Astrocyte (in vitro differentiated cells and primary cell): ENCODE measurements around the gene ARHGAP19. TPM values are rescaled to one million over a fixed set of nuclear protein-coding genes. Genes with fewer than 3 reads are reported as not detected.

ENCODE experiments used
- DNase-seq: peaks from one replicate; pipeline ENCODE4 v3.0.0-alpha.2; 2010; ENCODE audit warnings: low read depth
- FAIRE-seq: peaks from 2 replicates; lab custom pipeline; 2011; peaks lifted over from hg19 to GRCh38; lab: Jason Lieb, UNC
- H2AFZ ChIP-seq: 2 replicates; pipeline ENCODE4 v1.6.0; 2012; ENCODE audit warnings: low read depth, low read length, inconsistent platforms
- H3K27ac ChIP-seq: 2 replicates; pipeline ENCODE4 v1.5.1; 2011; ENCODE audit warnings: low read depth, low read length, inconsistent platforms
- H3K27me3 ChIP-seq: 2 replicates; pipeline ENCODE4 v1.6.0; 2011; ENCODE audit warnings: low read length, inconsistent platforms; ENCODE audit not compliant: insufficient read depth
- H3K36me3 ChIP-seq: 2 replicates; pipeline ENCODE4 v1.5.1; 2011; ENCODE audit warnings: low read length, inconsistent platforms; ENCODE audit not compliant: insufficient read depth
- H3K4me1 ChIP-seq: 2 replicates; pipeline ENCODE4 v1.5.1; 2011; ENCODE audit warnings: low read length, inconsistent platforms; ENCODE audit not compliant: insufficient read depth
- H3K4me2 ChIP-seq: 2 replicates; pipeline ENCODE4 v1.6.0; 2012; ENCODE audit warnings: low read length, inconsistent platforms
- H3K4me3 ChIP-seq: 2 replicates; pipeline ENCODE4 v1.5.1; 2011; ENCODE audit warnings: low read depth, mild to moderate bottlenecking, low read length, inconsistent platforms; ENCODE audit not compliant: insufficient read depth
- H3K79me2 ChIP-seq: 2 replicates; pipeline ENCODE4 v1.6.0; 2012; ENCODE audit warnings: mild to moderate bottlenecking, low read length, inconsistent platforms; ENCODE audit not compliant: insufficient read depth
- H3K9ac ChIP-seq: 2 replicates; pipeline ENCODE4 v1.6.0; 2012; ENCODE audit warnings: mild to moderate bottlenecking, low read length, inconsistent platforms
- H3K9me3 ChIP-seq: 2 replicates; pipeline ENCODE4 v1.5.1; 2012; ENCODE audit warnings: low read depth, mild to moderate bottlenecking, low read length, inconsistent platforms; ENCODE audit not compliant: insufficient read depth
- H4K20me1 ChIP-seq: 2 replicates; pipeline ENCODE4 v1.6.0; 2012; ENCODE audit warnings: low read length, inconsistent platforms; ENCODE audit not compliant: insufficient read depth
- H3K27ac Mint-ChIP-seq: one replicate; pipeline ENCODE4 v1.8.0; 2021; ENCODE audit warnings: mild to moderate bottlenecking, mixed read lengths; ENCODE audit not compliant: unreplicated experiment
- H3K27me3 Mint-ChIP-seq: one replicate; pipeline ENCODE4 v1.8.0; 2021; ENCODE audit warnings: low read depth, mixed read lengths; ENCODE audit not compliant: unreplicated experiment
- H3K36me3 Mint-ChIP-seq: one replicate; pipeline ENCODE4 v1.8.0; 2021; ENCODE audit warnings: low read depth, mixed read lengths; ENCODE audit not compliant: unreplicated experiment
- H3K4me1 Mint-ChIP-seq: one replicate; pipeline ENCODE4 v1.8.0; 2021; ENCODE audit warnings: low read depth, mixed read lengths; ENCODE audit not compliant: unreplicated experiment
- H3K4me3 Mint-ChIP-seq: one replicate; pipeline ENCODE4 v1.8.0; 2021; ENCODE audit warnings: mild to moderate bottlenecking, moderate library complexity, mixed read lengths; ENCODE audit not compliant: unreplicated experiment
- H3K9me3 Mint-ChIP-seq: one replicate; pipeline ENCODE4 v1.8.0; 2021; ENCODE audit warnings: mild to moderate bottlenecking, mixed read lengths; ENCODE audit not compliant: unreplicated experiment
- CTCF ChIP-seq: IDR thresholded peaks from 2 replicates; pipeline ENCODE4 v1.5.1; 2011; ENCODE audit warnings: low read depth, mild to moderate bottlenecking, inconsistent platforms, low read length, moderate library complexity; ENCODE audit not compliant: insufficient read depth
- EZH2 ChIP-seq: IDR thresholded peaks from 2 replicates; pipeline ENCODE4 v1.6.1; 2012; ENCODE audit warnings: mild to moderate bottlenecking, low read length, inconsistent platforms; ENCODE audit not compliant: insufficient read depth
- total RNA-seq: library from RNA; stranded (reverse); gene quantifications from 2 replicates; pipeline ENCODE4 v1.2.1, GENCODE V29; 2021

Gene ARHGAP19
- total RNA-seq, 1 donor from 2014 or later = 9.0 TPM

DNA sequence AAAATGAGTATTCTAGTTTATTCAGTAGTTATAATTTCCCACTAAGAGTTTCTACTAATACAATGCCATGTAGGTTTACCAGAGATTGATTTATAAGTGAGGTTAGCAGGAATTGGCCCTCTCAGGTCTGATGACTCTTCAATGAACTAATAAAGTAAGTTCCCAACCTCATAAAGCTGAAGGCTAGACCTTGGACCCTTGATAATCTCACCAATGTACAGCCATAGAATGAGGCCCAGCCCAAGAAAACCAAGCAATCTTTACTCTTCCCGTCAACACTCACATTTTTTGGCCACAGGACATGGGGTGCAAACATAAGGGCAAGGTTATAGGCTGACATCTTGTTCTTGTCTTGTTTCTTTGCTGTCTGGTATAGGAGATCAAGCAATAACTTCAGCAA lies 33.3 kb downstream of the ARHGAP19 start:
- no peaks in the 10 kb centered on the region for H4K20me1 ChIP-seq
- H3K9me3 ChIP-seq = no peaks in the 10 kb centered on the region
- H2AFZ ChIP-seq = no peak overlapping the region
- Mint-ChIP-seq H3K36me3 (peaks cover 10% of the 10 kb centered on the region), H3K27ac (no peak overlapping the region), H3K4me1 (no peaks in the 10 kb centered on the region), H3K9me3 (no peaks in the 10 kb centered on the region), H3K4me3 (no peak overlapping the region), H3K27me3 (no peaks in the 10 kb centered on the region)
- no peak for TF ChIP-seq CTCF
- TF ChIP-seq EZH2 = no peak
- H3K4me3 ChIP-seq = no peak overlapping the region
- H3K4me1 ChIP-seq = no peaks in the 10 kb centered on the region
- H3K79me2 ChIP-seq = no peaks in the 10 kb centered on the region
- H3K36me3 ChIP-seq = no peaks in the 10 kb centered on the region
- no peaks in the 10 kb centered on the region for H3K27me3 ChIP-seq
- no peak overlapping the region for H3K4me2 ChIP-seq
- no peak overlapping the region for H3K9ac ChIP-seq
- no peak for DNase-seq
- no peak for FAIRE-seq
- no peak overlapping the region for H3K27ac ChIP-seq

- Mint-ChIP-seq H3K4me3 (no peak overlapping the region), H3K9me3 (no peaks in the 10 kb centered on the region), H3K27ac (no peak overlapping the region), H3K4me1 (no peaks in the 10 kb centered on the region), H3K36me3 (peaks cover 10% of the 10 kb centered on the region), H3K27me3 (no peaks in the 10 kb centered on the region)
- no peak overlapping the region for H3K4me2 ChIP-seq
- DNase-seq = no peak
- H3K9me3 ChIP-seq = no peaks in the 10 kb centered on the region
- H2AFZ ChIP-seq = no peak overlapping the region
- no peak for FAIRE-seq
- no peaks in the 10 kb centered on the region for H3K79me2 ChIP-seq
- H4K20me1 ChIP-seq = no peaks in the 10 kb centered on the region
- no peaks in the 10 kb centered on the region for H3K36me3 ChIP-seq
- H3K9ac ChIP-seq = no peak overlapping the region
- H3K27ac ChIP-seq = no peak overlapping the region
- no peaks in the 10 kb centered on the region for H3K4me1 ChIP-seq
- H3K4me3 ChIP-seq = no peak overlapping the region
- H3K27me3 ChIP-seq = no peaks in the 10 kb centered on the region
- TF ChIP-seq EZH2 = no peak
- TF ChIP-seq CTCF = no peak
Measured at GRCh38 chr10:97256356-97256755, 36.1 kb downstream of the ARHGAP19 start.

GRCh38 chr10:97255512-97256293 lies 36.7 kb downstream of the ARHGAP19 start:
- TF ChIP-seq CTCF (no peak), EZH2 (no peak)
- Mint-ChIP-seq H3K36me3 (peaks cover 10% of the 10 kb centered on the region), H3K4me1 (no peaks in the 10 kb centered on the region), H3K27ac (no peak overlapping the region), H3K9me3 (no peaks in the 10 kb centered on the region), H3K4me3 (no peak overlapping the region), H3K27me3 (no peaks in the 10 kb centered on the region)
- Histone ChIP-seq H3K4me1 (no peaks in the 10 kb centered on the region), H3K36me3 (no peaks in the 10 kb centered on the region), H3K9me3 (no peaks in the 10 kb centered on the region), H3K4me3 (no peak overlapping the region), H3K79me2 (no peaks in the 10 kb centered on the region), H3K9ac (no peak overlapping the region), H4K20me1 (no peaks in the 10 kb centered on the region), H2AFZ (no peak overlapping the region), H3K4me2 (no peak overlapping the region), H3K27me3 (no peaks in the 10 kb centered on the region), H3K27ac (no peak overlapping the region)
- DNase-seq = no peak
- FAIRE-seq = no peak
